Mucosa of rectum (tissue), 2 donors: ENCODE data around the gene CLK2.

Experiments used
- H3K27ac ChIP-seq, 2 donors: one replicate each; pipeline ENCODE4 v1.7.0; 2013; ENCODE audit warnings: inconsistent platforms in 2 of 2, low read depth in 2 of 2, low read length in 2 of 2
- H3K27me3 ChIP-seq, 2 donors: one replicate each; pipeline ENCODE4 v1.7.0; 2013; ENCODE audit warnings: low read length in 2 of 2; ENCODE audit not compliant: control insufficient read depth in 2 of 2, insufficient read depth in 2 of 2
- H3K36me3 ChIP-seq, 2 donors: one replicate each; pipeline ENCODE4 v1.7.0; 2013; ENCODE audit warnings: low read length in 2 of 2; ENCODE audit not compliant: control insufficient read depth in 2 of 2, insufficient read depth in 2 of 2
- H3K4me1 ChIP-seq, 2 donors: one replicate each; pipeline ENCODE4 v1.7.0; 2013; ENCODE audit warnings: low read length in 2 of 2, mild to moderate bottlenecking in 1 of 2; ENCODE audit not compliant: control insufficient read depth in 2 of 2, insufficient read depth in 2 of 2
- H3K4me3 ChIP-seq, 2 donors: one replicate each; pipeline ENCODE4 v1.7.0; 2013; ENCODE audit warnings: low read length in 2 of 2
- H3K9ac ChIP-seq, 2 donors: one replicate each; pipeline ENCODE4 v1.7.0; 2013; ENCODE audit warnings: low read length in 2 of 2, low read depth in 1 of 2, mild to moderate bottlenecking in 1 of 2
- H3K9me3 ChIP-seq, 2 donors: one replicate each; pipeline ENCODE4 v1.7.0; 2013; ENCODE audit warnings: low read length in 2 of 2; ENCODE audit not compliant: control insufficient read depth in 2 of 2
- donor health status: healthy.
- donor health status: Normal muscosa, but diverticular disease.

The CLK2 gene

DNA sequence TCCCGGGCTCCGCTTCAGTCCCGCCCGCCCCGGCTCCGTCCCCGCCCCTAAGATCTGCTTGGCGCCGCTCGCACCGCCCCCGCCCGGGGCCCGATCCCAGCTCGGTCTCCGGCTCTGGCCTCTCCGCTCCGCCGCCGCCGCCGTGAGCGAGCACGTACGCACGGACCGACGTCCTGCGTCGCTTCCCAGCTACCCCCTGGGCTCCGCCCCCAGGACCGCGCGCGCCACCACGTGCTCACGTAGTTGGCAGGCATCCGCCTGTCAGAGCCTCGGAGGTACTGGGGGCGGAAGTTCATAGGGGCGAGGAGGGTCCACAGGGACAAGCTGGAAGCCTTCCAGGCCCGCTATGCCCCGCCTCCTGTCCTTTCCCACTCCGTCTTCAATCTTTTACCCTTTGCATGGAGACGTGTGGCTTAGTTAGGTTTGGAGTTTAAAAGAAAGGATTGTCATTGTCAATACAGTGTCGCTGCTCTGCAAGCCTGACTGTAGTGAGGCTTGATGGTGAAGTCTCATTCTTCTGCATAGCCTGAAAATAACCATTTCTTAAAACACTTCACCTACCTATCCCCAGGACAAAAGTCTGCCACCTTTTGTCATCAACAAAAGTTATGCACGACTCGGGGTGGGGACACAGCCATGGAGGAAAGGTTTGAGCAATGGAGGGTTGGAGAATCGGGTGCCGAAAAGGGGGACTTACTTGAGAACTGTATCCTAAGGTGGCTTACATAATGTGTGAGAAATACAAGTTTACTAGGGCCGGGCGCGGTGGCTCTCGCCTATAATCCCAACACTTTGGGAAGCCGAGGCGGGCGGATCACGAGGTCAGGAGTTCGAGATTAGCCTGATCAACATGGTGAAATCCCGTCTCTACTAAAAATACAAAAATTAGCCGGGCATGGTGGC, at the start of gene CLK2:
CLK2 (minus strand) TSS at position 162 of the 903 bp plus-strand sequence. CDS start 2,527 bp downstream, outside the sequence.
- Histone ChIP-seq H3K9ac (peak within 1 kb of the TSS; percentile 70 to 87), H3K4me3 (peak within 1 kb of the TSS; percentile 66 to 96), H3K36me3 (peaks cover 20% of the 10 kb centered on the region in 2 donors), H3K4me1 (peaks cover 23% of the 10 kb centered on the region in 2 donors), H3K27ac (peak within 1 kb of the TSS; percentile 91 to 94), H3K27me3 (no peaks in the 10 kb centered on the region), H3K9me3 (no peaks in the 10 kb centered on the region)

DNA sequence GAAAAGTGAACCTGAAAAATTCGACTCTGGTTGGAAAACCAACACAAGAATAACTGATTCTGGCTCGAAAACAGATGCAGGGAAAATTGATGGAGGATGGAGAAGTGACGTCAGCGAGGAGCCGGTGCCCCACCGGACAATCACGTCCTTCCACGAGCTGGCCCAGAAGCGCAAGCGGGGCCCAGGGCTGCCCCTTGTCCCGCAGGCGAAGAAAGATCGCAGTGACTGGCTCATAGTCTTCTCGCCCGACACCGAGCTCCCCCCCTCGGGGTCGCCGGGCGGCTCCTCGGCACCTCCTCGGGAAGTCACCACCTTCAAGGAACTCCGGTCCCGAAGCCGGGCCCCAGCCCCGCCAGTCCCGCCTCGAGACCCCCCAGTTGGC, 49.3 kb upstream of the CLK2 start:
- peaks cover 34% of the 10 kb centered on the region in 2 donors for H3K4me1 ChIP-seq
- H3K36me3 ChIP-seq = peaks cover 21 to 28% of the 10 kb centered on the region in 2 donors
- H3K9ac ChIP-seq = peak overlapping the region; percentile 56 to 95
- H3K9me3 ChIP-seq = no peaks in the 10 kb centered on the region
- H3K27me3 ChIP-seq = no peaks in the 10 kb centered on the region
- peak overlapping the region; percentile 99 to 100 for H3K27ac ChIP-seq
- H3K4me3 ChIP-seq = peak overlapping the region; percentile 43 to 66

DNA sequence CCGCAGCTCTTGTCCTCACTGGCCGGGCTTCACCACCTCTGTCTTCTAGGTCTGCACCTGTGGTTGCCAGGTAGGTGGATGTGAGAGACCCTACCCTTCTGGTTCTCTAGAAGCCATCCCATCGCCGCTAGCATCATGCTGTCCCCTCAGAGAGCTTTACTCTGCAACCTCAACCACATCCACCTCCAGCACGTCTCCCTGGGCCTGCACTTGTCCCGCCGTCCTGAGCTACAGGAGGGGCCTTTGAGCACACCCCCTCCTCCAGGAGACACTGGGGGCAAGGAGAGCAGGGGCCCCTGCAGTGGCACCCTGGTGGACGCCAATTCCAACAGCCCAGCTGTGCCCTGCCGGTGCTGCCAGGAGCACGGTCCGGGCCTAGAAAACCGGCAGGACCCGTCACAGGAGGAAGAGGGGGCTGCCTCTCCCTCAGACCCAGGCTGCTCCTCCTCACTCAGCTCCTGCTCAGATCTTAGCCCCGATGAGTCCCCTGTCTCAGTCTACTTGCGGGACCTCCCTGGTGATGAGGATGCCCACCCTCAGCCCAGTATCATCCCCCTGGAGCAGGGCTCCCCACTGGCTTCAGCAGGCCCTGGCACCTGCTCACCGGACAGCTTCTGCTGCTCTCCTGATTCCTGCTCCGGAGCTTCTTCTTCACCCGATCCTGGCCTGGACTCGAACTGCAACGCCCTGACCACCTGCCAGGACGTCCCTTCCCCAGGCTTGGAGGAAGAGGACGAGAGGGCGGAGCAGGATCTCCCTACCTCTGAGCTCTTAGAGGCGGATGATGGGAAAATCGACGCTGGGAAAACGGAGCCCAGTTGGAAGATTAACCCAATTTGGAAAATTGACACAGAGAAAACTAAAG, 48.6 kb upstream of the CLK2 start:
- Histone ChIP-seq H3K4me3 (peak overlapping the region; percentile 70 to 75), H3K4me1 (peaks cover 34 to 38% of the 10 kb centered on the region in 2 donors)

DNA sequence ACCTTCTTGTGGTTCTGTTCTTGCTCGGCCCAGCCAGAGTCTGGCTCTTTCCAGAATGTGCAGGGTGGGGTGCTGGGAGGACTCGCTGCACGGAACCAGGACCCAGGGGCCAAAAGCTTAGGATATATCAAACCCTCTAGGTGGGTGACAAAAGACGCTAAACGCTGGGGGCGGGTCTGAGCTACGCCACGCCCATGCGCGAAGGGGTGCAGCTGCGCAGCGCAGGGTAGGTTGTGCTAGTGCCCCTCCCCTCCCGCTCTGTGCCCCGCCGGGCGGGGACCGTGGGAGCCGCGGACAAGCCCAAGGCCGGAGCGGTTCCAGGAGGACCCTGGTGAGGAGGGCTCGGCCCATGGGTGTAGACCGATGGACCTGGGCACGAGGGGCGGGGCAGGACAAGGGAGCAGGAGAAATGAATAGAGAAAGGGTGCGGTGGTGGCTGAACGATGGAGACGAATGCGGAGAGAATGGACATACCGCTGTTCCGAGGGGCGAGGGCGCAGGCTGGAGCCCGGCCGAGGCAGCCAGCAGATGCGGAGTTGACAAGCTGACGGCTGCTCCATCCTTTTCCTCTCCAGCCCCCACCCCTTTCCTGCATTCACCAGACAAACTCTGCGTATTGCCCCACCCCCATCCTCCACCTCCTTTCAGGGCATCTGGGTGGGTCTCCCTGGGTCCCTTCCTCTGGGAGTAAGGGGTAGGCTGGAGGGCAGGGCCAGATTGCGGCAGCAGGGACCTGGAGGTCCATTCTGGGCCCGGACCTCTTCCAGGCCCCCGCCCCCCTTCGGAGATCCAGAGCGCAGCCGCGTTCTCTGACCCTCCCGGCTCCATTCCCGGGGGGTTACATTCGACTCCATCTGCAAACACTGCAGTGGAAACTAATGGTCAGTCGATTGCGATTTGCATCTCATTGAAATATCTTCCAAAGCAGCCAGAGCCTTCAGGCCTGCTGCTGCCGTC, 47.6 kb upstream of the CLK2 start, which contains the start of gene RUSC1:
RUSC1 (plus strand) TSS at position 234 of the 957 bp plus-strand sequence. CDS start 880 bp downstream, outside the sequence.
- peak within 1 kb of the TSS; percentile 72 to 73 for H3K27ac ChIP-seq
- H3K4me3 ChIP-seq = peak within 1 kb of the TSS; percentile 70 to 75
- H3K4me1 ChIP-seq = peaks cover 31 to 36% of the 10 kb centered on the region in 2 donors
- peak within 1 kb of the TSS; percentile 60 to 69 for H3K9ac ChIP-seq
- H3K27me3 ChIP-seq = no peaks in the 10 kb centered on the region
- peaks cover 11 to 15% of the 10 kb centered on the region in 2 donors for H3K36me3 ChIP-seq
- H3K9me3 ChIP-seq = no peaks in the 10 kb centered on the region

More for the DNA sequence above, 48.6 kb upstream of the CLK2 start:
- no peaks in the 10 kb centered on the region for H3K9me3 ChIP-seq
- H3K9ac ChIP-seq = peak overlapping the region; percentile 18 to 56
- peaks cover 18 to 24% of the 10 kb centered on the region in 2 donors for H3K36me3 ChIP-seq
- no peaks in the 10 kb centered on the region for H3K27me3 ChIP-seq
- peak overlapping the region in 1 of 2 donors; percentile 100 for H3K27ac ChIP-seq

DNA sequence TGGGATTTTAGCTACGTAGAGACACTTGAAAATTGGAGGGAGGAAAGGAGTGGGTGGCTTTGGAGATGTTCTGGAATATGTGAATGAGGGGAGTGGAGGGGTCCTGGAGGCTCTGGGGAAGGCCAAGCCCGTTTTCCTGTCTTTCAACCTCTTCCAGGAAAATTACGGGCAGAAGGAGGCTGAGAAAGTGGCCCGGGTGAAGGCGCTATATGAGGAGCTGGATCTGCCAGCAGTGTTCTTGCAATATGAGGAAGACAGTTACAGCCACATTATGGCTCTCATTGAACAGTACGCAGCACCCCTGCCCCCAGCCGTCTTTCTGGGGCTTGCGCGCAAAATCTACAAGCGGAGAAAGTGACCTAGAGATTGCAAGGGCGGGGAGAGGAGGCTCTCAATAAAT, 46.9 kb upstream of the CLK2 start:
- peaks cover 24 to 29% of the 10 kb centered on the region in 2 donors for H3K4me1 ChIP-seq
- no peaks in the 10 kb centered on the region for H3K9me3 ChIP-seq
- H3K27ac ChIP-seq = peak overlapping the region; percentile 72 to 73
- no peaks in the 10 kb centered on the region for H3K27me3 ChIP-seq
- peak overlapping the region; percentile 60 to 69 for H3K9ac ChIP-seq
- H3K36me3 ChIP-seq = peaks cover 11 to 15% of the 10 kb centered on the region in 2 donors
- peak overlapping the region; percentile 70 to 75 for H3K4me3 ChIP-seq

DNA sequence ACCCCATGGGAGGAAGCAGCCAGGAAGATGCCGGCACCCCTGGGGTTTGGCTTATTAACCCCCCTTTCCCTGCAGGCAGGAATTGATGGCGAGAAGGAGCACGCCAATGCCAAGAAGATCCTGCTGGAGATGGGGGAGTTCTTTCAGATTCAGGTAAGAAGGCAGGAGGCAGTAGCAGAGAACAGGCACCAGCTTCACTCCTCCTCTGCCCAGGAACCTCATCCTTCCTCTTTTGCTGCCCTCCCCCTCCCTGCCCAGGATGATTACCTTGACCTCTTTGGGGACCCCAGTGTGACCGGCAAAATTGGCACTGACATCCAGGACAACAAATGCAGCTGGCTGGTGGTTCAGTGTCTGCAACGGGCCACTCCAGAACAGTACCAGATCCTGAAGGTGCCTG, 46.2 kb upstream of the CLK2 start:
- no peak overlapping the region for H3K9ac ChIP-seq
- peaks cover 23 to 28% of the 10 kb centered on the region in 2 donors for H3K4me1 ChIP-seq
- no peak overlapping the region for H3K27ac ChIP-seq

DNA sequence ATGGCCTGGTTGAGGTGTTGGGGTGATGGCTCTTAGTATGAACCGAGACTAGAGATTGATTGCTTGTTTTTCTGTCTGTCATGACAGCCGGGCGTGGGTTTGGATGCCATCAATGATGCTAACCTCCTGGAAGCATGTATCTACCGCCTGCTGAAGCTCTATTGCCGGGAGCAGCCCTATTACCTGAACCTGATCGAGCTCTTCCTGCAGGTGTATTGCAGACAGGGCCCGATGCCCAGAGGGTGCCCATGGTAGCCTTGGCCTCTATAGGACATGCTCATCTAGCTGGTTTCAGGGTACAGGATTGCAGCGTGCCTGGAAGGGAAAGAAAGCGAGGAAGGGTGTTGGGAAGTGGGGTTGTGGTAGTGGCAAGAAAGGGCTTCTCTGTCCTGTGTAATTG, 44.8 kb upstream of the CLK2 start:
- H3K4me3 ChIP-seq = no peak overlapping the region
- no peak overlapping the region for H3K9ac ChIP-seq
- H3K36me3 ChIP-seq = peaks cover 19 to 20% of the 10 kb centered on the region in 2 donors
- H3K9me3 ChIP-seq = no peaks in the 10 kb centered on the region
- no peaks in the 10 kb centered on the region for H3K27me3 ChIP-seq
- H3K27ac ChIP-seq = no peak overlapping the region
- peaks cover 23 to 28% of the 10 kb centered on the region in 2 donors for H3K4me1 ChIP-seq

More for the DNA sequence above, 46.2 kb upstream of the CLK2 start:
- H3K36me3 ChIP-seq = peaks cover 15 to 16% of the 10 kb centered on the region in 2 donors
- no peaks in the 10 kb centered on the region for H3K27me3 ChIP-seq
- H3K9me3 ChIP-seq = no peaks in the 10 kb centered on the region
- H3K4me3 ChIP-seq = no peak overlapping the region

DNA sequence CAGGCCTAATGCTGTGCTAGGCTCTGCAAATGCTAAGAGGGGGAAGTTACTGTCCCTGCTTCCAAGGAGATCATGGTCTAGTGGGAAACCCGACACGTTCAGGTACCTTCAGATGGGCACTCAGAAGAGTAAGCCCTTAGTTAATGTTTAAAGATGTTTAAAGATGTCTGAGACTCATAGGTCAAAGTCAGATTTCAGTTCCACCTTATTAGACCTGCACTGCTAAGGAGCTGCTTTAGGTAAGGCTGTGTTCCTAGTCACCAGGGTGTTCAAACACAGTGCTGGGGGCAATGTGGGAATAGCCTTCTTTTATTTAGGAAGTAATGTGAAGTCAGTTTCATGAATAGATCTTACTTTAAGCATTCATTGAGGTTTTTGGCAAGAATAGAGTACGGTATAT, 43.6 kb upstream of the CLK2 start:
- Histone ChIP-seq H3K9ac (no peak overlapping the region), H3K36me3 (peaks cover 27 to 28% of the 10 kb centered on the region in 2 donors), H3K27ac (peak overlapping the region in 1 of 2 donors; percentile 31), H3K27me3 (no peaks in the 10 kb centered on the region), H3K9me3 (no peaks in the 10 kb centered on the region), H3K4me1 (peaks cover 15 to 20% of the 10 kb centered on the region in 2 donors), H3K4me3 (no peak overlapping the region)

DNA sequence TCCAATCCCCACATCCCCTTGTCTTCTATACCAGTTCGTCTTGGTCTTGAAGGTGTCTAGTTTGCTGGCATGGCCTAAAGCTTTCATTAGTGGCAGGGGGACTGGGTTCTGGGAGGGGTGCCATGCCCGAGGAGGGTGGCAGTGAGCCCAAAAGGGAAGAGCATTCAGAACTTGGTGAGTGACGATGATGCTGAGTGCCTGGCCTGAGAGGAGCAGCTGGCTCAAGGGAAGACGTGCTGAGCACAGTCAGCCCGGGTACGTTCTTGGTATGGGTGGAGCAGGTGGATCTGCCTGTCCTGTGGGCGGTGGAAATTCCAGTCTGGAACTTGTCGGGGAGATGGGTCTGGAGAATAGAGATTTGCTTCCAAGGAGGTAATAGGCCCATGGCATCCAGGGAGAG, 40.0 kb upstream of the CLK2 start:
- no peaks in the 10 kb centered on the region for H3K27me3 ChIP-seq
- H3K4me3 ChIP-seq = no peak overlapping the region
- H3K4me1 ChIP-seq = peaks cover 11 to 12% of the 10 kb centered on the region in 2 donors
- H3K9ac ChIP-seq = no peak overlapping the region
- H3K36me3 ChIP-seq = peaks cover 20 to 25% of the 10 kb centered on the region in 2 donors
- no peak overlapping the region for H3K27ac ChIP-seq
- H3K9me3 ChIP-seq = no peaks in the 10 kb centered on the region
